8988T (cell line): Measurements from ENCODE around the gene PAFAH1B1.
"Not testable (repeated sequence)": the region's sequence is repeated elsewhere in the genome, so short reads cannot be mapped to it uniquely, and the experiment has no call there.

ENCODE experiments used
- DNase-seq: peaks from one replicate; pipeline ENCODE4 v3.0.0; 2011

The PAFAH1B1 gene

DNA sequence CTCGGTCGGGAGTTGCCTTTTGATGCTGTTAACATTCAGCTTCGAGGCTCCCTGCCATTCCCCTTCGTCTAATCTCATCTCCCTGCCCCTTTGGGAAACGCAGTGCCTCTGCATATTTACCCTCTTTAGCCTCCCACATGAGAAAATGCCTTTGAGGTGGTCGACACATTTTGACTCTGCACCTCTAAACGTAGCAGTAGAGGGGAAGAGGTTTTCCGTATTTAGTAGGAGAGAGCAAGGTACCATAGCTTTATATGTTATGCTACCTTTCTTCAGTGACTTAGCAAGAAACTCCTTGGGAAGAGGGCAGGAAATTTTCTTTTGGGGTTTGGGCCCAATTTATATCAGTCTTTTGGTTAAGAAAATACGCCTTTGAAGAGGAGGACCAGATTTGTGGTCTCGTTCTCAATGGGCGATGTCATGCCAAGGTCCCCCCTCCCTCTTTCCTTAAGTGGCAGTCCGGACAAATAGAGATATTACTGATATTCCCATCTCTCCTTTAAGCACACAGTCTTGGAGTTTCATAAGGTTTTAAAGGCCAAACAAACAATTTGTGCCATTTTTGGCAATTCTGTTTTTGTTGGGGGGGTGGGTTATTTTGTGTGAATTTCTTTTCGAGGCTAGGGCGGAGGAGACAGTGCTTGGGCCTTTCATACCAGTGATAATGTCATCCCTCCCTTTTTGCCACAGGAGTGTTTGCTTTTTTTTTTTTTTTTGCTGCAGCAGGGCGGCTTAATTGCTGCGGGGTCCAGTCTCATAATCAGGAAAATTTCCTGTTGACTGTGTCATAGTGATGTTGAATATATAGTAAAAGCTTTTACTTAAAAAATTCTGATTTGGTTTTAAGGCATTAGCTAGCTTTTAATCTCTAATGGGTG lies 1.5 kb downstream of the PAFAH1B1 start:
- DNase-seq: no peak

DNA sequence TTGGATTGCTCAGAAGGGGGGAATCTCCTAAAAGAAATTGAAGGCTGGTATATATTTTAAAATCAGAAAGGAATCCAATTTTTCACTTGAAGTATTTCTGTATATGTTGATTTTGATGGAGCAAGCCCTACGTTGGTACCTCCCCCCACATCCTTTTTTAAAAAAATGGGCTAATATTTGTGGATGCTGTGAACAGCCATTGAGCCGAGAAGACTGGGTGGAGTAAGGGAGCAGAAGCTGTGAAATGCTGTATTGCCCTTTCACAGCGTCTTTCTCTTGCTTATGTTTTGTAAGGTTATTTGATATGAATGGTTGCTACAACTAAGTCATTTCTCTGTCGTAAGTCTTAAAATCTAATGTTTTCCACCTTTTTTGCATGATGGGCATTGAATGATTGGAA lies 2.3 kb downstream of the PAFAH1B1 start:
- no peak for DNase-seq

DNA sequence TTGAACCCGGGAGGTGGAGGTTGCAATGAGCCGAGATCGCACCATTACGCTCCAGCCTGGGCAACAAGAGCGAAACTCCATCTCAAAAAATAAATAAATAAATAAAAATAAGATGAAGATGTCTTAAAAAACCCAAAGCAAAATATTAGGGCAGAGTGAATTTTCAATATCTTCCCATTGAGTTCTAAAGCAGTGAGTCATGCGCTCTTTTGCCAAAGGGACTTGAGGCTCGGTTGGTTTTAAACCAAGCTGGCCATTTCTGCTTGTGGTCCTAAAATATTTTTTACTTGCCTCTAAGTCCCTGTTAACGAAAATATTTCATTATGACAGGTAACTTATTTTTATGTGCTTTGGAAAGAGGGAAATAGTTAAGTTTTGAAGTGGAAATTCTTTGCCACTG lies 4.7 kb downstream of the PAFAH1B1 start:
- DNase-seq: no peak

DNA sequence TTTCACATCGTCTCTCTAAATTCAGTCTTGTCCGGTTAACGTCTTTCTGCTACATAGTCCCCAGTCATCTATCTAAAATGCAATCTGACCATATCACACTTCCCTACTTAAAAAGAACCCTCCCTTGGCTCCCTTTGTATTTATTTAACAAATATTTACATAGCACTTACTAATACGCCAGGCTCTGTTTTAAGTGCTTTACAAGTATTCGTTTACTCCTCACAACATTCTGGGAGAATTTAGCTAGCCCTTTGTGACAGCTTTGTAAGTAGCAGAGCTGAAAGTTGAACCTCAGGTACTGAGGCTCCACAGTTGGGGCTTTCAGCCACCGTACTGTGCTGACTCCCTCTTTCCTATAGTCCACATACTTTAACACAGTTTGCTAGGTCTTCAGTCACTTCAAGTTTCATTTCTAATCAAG lies 9.2 kb downstream of the PAFAH1B1 start:
- DNase-seq: no peak

DNA sequence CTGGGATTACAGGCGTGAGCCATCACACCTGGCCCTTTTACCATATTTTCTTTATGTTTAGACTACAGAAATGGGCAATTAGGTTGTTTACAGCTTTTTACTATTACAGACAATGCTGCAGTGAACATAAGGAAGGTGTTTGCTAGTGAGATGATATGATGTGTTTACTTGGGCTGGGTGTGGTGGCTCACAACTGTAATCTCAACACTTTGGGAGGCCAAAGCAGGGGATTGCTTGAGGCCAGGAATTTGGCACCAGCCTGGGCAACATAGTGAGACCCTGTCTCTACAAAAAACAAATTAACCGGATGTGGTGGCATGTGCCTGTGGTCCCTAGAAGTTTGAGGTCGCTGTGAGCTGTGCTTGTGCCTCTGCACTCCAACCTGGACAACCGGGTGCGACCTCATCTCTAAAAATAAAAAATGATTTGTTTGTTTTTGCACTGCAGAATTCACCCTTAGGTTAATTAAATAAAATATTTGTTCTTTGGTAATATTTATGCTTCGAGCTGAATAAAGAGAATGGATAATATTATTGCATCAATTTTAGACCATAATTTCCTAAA lies 15.0 kb downstream of the PAFAH1B1 start:
- no peak for DNase-seq

DNA sequence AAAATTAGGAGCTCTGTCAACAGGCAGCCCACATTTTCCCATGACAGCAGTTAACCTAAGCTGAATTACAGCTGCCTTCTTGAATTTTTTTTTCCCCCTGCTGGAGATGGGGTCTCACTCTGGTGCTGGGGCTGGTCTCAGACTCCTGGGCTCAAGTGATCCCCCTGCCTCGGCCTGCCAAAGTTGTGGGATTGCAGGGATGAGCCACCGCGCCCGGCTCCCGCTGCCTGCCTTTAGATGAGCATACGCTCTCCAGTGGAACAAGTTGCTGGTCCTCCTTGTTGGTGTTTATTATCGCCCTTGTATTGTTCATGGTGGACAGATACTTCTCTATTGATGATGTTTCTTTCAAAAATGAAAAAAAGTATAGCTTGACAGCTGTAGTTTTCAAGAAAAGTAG lies 15.6 kb downstream of the PAFAH1B1 start:
- no peak for DNase-seq

DNA sequence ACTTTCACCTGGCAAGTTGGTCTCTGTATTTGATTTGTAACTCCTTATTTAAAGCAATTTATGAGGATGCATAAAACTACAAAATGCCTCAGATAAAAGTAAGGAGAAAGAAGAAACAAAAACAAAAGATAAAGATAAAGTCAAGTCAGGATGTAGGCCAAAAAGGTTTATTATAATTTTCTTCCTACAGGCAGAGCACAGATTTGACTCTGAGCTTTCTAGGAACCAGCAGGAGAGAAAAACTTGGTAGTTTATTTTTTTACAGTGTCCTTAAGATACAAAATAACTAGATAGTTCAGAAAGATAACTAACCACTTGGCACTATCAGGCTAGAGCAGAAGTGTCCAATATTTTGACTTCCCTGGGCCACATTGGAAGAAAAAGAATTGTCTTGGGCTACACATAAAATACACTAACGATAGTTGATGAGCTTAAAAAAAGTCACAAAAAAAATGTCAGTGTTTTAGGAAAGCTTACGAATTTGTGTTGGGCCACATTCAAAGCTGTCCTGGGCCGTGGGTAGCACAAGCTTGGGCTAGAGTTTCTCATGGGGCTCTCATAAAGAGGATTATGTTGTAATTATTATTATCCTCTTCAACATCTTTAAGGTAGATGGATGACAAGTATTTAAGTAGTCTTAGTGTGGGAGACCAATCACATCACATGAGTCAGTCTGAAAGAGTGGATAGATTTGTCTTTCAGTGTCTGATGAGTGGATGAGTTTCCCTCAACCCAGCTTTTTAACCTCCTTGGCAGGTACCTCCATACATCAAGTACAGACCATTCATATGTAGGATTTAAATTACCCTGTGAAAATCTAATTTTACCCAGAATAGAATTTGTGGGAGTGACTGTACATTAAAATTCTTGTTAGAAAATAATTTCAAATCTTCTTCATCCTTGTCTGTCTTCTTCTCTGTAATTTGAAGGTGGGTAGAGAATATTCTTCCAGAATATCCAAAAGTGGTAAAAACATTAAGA lies 17.0 kb downstream of the PAFAH1B1 start:
- no peak for DNase-seq

DNA sequence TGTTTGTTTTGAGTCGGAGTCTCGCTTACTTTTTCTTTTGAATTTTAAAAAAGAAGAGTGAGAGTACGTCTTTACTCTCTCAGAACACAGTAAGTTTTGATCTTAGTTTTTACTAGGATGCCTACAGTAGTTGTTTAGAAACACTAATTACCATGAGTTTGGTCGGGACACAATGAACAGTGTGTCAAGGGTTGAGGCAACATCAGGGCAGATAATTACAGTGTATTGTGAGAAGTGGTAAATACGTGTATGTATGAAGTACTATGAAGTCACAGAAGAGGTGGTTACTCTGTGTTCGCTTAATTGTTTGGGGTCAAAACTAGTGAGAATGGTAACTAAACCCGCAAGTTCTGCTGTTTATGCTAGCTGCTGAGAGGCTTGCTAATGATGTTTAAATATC lies 18.2 kb downstream of the PAFAH1B1 start:
- no peak for DNase-seq

DNA sequence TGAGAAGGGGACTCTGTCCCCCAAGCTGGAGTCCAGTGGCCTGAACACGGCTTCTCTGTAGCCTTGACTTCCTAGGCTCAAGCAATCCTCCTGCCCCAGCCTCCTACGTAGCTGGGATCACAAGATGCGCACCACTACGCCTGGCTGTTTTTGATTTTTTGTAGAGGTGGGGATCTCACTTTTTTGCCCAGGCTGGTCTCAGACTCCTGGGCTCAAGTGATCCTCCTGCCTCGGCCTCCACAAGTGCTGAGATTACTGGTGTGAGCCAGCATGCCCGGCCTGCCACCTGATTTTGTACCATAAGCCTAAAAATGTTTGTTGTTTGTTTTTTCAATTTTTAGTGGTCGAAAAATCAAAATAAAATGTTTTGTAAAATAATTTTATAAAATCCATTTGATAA lies 19.2 kb downstream of the PAFAH1B1 start:
- no peak for DNase-seq

DNA sequence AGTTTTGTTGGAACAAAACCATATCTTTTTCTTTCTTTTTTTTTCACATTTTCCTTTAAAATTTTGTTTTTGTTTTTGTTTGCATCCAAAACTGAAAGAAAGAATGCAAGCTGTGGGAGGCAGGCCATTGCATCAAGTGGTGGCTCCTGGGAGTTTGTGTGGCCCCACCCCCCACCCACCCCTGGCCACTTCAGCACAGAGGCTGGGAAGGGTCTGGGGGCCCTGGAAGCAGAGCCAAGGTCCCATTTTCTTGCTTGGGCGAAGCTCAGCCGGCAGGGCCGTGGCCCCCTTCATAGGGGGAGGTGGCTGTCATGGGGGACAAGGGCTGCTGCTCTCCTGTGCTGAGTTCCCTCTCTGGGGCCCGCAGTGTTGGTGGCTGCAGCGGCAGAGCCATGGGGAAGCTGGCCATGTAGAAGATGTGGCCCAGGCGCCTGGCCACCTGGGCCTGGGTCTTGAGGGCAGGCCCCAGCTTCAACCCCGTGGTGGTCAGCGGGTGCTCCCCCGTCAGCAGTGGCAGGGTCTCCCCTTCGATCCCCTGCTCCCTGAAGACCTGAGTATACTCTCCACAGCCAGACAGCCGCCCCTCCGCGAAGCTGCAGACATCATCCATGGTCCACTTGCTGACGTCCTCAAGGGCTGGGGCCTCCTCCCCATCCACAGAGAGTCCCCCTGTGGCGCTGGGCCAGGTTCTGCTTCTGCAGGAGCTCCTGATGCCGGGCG lies 19.8 kb downstream of the PAFAH1B1 start:
- DNase-seq: no peak

DNA sequence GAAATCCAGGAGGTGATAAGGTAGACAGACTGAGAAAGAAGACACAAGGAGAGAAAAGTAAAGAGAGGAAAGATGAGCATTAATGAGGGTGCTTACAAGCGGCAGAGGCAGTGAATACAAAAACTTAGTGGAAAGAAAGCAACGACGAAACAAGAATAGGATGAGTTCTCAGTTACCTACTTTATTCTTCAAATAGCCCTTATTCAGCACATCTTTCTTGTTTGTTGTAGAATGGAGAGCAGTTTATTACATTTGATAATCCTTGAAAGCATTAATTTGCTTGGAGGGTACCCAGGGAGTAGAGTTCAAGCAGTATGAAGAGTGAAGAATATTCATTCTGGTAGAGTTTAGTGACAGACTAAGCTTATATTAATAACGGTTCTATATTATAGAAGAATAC lies 22.4 kb downstream of the PAFAH1B1 start:
- no peak for DNase-seq

DNA sequence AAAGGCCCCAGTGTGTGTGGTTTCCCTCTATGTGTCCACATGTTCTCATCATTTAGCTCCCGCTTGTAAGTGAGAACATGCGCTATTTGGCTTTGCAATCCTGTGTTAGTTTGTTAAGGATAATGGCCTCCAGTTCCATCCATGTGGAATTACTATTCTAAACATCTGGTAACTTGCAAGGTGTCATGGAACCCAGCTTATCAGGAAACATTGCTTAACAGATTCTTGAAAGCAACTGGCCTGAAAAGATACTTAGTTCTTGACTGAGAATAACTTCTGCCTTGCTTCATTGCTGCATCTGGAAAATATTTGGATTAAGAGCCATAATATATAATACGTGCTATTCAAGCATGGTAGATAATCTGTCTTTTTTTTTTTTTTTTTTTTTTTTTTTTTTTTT lies 27.8 kb downstream of the PAFAH1B1 start:
- DNase-seq: no peak

DNA sequence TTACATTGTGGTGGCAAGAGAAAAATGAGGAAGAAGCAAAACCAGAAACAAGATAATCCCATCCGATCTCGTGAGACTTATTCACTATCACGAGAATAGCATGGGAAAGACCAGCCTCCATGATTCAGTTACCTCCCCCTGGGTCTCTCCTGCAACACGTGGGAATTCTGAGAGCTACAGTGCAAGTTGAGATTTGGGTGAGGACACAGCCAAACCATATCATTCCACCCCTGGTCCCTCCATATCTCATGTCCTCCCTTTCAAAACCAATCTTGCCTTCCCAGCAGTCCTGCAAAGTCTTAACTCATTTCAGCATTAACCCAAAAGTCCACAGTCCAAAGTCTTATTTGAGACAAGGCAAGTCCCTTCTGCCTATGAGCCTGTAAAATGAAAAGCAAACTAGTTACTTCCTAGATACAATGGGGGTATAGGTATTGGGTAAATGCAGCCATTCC lies 28.5 kb downstream of the PAFAH1B1 start:
- DNase-seq: not testable (repeated sequence)

DNA sequence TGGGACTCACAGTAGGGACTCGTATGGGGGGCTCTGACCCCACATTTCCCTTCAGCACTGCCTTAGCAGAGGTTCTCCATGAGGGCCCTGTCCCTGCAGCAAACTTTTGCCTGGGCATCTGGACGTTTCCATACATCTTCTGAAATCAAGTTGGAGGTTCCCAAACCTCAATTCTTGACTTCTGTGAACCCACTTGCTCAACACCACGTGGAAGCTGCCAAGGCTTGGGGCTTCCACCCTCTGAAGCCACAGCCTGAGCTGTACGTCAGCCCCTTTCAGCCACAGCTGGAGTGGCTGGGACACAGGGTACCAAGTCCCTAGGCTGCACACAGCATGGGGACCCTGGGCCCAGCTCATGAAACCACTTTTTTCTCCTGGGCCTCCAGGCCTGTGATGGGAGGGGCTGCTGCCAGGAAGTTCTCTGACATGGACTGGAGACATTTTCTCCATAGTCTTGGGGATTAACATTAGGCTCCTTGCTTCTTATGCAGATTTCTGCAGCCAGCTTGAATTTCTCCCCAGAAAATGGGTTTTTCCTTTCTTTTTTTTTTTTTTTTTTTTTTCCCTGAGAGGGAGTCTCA lies 29.4 kb downstream of the PAFAH1B1 start:
- not testable (repeated sequence) for DNase-seq

DNA sequence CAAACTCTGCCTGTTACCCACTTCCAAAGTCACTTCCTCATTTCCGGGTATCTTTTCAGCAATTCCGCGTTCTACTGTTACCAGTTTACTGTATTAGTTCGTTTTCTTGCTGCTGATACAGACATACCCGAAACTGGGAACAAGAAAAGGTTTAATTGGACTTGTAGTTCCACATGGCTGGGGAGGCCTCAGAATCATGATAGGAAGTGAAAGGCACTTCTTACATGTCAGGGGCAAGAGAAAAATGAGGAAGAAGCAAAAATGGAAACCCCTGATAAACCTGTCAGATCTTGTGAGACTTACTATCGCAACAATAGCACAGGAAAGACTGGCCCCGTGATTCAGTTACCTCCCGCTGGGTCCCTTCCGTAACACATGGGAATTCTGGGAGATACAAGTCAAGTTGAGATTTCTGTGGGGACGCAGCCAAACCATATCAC lies 30.9 kb downstream of the PAFAH1B1 start:
- no peak for DNase-seq

DNA sequence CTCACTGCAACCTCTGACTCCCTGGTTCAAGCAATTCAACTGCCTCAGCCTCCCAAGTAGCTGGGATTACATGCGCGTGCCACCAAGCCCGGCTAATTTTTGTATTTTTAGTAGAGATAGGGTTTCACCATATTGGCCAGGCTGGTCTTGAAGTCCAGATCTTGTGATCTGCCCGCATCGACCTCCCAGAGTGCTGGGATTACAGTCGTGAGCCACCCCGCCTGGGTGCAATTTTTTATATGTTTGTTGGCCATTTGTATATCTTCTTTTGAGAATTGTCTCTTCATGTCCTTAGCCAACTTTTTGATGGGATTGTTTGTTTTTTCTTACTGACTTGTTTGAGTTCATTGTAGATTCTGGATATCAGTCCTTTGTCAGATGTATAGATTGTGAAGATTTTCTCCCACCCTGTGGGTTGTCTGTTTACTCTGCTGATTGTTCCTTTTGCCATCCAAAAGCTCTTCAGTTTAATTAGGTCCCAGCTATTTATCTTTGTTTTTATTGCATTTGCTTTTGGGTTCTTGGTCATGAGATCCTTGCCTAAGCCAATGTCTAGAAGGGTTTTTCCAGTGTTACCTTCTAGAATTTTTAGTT lies 33.3 kb downstream of the PAFAH1B1 start:
- not testable (repeated sequence) for DNase-seq

DNA sequence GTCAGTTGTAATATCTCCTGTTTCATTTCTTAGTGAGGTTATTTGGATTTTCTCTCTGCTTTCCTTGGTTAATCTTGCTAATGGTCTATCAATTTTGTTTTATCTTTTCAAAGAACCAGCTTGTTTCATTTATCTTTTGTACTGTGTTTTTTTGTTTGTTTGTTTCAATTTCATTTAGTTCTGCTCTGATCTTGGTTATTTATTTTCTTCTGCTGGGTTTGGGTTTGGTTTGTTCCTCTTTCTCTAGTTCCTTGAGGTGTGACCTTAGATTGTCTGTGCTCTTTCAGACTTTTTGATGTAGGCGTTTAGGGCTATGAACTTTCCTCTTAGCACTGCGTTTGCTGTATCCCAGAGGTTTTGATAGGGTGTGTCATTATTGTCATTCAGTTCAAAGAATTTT lies 35.5 kb downstream of the PAFAH1B1 start:
- not testable (repeated sequence) for DNase-seq

DNA sequence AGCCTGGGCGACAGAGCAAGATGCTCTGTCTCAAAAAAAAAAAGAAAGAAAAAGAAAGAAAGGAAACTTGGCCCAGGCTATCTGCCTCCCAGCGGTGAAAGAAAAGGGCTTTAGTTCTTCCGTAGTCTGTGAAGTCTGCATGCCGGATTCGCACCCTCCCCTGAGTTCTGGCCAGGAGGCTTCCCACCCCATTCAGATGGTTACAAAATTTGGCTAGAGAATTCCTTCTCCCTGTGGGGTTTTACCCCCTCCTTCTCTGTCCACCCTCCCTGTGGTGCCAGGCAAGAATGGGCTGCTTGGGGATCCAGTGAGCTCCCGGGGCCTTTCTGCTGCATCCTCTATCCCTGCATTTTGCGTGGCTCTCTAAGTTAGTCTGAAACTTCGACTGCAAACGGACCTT lies 37.8 kb downstream of the PAFAH1B1 start:
- DNase-seq: no peak

DNA sequence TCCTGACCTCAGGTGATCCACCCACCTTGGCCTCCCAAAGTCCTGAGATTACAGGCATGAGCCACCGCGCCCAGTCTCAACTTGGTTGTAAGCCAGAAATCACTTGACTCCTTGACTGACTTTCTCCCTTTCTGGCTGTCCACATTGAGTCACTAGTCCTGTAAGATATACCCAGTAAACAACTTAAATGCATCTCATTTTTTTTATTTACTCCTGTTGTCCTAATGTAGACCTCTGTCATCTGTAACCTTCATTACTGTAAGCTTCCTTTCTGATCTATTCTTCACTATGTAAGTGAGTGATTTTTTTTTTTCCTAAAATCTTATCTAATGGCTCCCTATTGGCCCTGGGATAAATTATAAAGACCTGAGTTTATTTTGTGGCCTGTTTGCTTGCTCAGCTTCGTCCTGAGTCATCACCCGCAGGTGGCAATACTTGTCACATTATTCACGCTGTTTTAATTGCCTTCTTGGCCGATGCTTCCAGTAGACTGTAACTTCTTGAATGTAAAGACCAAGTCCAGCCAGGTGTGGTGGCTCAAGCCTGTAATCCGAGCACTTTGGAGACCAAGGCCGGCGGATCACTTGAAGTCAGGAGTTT lies 41.0 kb downstream of the PAFAH1B1 start:
- DNase-seq: peak; percentile 23

DNA sequence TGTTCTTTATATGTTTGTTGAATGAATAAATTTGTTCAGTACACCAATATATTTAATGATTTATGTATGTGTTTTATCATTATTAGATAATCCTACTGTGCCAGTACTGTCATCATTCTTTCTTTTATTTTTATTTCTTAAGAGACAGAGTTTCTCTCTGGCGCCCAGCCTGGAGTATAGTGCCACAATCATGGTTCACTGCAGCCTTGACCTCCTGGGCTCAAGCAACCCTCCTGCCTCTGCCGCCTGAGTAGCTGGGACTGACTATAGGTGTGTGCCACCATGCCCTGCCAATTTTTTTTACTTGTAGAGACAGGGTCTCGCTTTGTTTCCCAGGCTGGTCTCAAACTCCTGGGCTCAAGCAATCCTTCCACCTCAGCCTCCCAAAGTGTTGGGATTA lies 41.8 kb downstream of the PAFAH1B1 start:
- DNase-seq: no peak

DNA sequence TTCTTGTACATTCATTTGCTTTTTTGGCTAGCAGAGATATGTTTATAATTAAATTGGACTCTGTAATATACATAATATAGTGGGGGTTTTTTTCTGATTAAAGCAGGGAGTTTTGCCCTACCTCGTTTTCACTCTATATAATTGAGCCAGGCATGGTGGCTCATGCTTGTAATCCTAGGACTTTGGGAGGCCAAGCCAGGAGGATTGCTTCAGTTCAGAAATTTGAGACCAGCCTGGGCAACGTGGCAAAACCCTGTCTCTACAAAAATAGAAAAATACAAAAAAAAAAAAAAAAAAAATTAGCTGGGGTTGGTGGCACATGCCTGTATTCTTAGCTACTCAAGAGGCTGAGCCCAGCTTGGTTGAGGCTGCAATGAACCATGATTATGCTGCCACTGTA lies 42.2 kb downstream of the PAFAH1B1 start:
- no peak for DNase-seq
